SK-N-SH treated with all-trans-retinoic acid at 6 μM for 48 hours (cell line): ENCODE measurements around the gene SIRPA.

Experiments used
- BACH2 ChIP-seq: fragments of 250-450 bp; sonication (Bioruptor Pico); IDR thresholded peaks from 2 replicates; pipeline ENCODE4 v1.9.0; 2021; ENCODE audit warnings: mild to moderate bottlenecking, borderline replicate concordance
- GLIS3 ChIP-seq: fragments of 250-450 bp; sonication (Bioruptor Pico); IDR thresholded peaks from 2 replicates; pipeline ENCODE4 v1.5.0; 2020; ENCODE audit warnings: mild to moderate bottlenecking, moderate library complexity
- OSR1 ChIP-seq: fragments of 250-450 bp; sonication (Bioruptor Pico); IDR thresholded peaks from 2 replicates; pipeline ENCODE4 v1.8.0; 2022; ENCODE audit warnings: moderate library complexity, mild to moderate bottlenecking, inconsistent platforms
- RARB ChIP-seq: fragments of 250-450 bp; sonication (Bioruptor Pico); IDR thresholded peaks from 2 replicates; pipeline ENCODE4 v1.8.0; 2021; ENCODE audit warnings: mild to moderate bottlenecking, moderate library complexity
- TCF4 ChIP-seq: fragments of 250-450 bp; sonication (Bioruptor Pico); IDR thresholded peaks from 2 replicates; pipeline ENCODE4 v1.8.0; 2021; ENCODE audit warnings: mild to moderate bottlenecking, moderate library complexity, borderline replicate concordance
- TOX ChIP-seq: fragments of 250-450 bp; sonication (Bioruptor Pico); IDR thresholded peaks from 2 replicates; pipeline ENCODE4 v1.8.0; 2021; ENCODE audit warnings: mild to moderate bottlenecking, moderate library complexity, borderline replicate concordance
- TSHZ2 ChIP-seq: fragments of 250-450 bp; sonication (Bioruptor Pico); IDR thresholded peaks from 2 replicates; pipeline ENCODE4 v1.5.0; 2020; ENCODE audit warnings: mild to moderate bottlenecking, moderate library complexity
- ZC3H10 ChIP-seq: fragments of 250-450 bp; sonication (Bioruptor Pico); IDR thresholded peaks from 2 replicates; pipeline ENCODE4 v1.5.1; 2021; ENCODE audit warnings: mild to moderate bottlenecking, moderate library complexity
- ZNF565 ChIP-seq: fragments of 450-650 bp; formaldehyde crosslinking; conservative IDR thresholded peaks from 2 replicates; pipeline ENCODE4 v1.5.0; 2020; ENCODE audit warnings: low read depth, mild to moderate bottlenecking, moderate library complexity
- ZNF70 ChIP-seq: fragments of 450-650 bp; formaldehyde crosslinking; IDR thresholded peaks from 2 replicates; pipeline ENCODE4 v1.5.0; 2020; ENCODE audit warnings: mild to moderate bottlenecking, moderate library complexity

- TF ChIP-seq RARB (CRISPR knock-in tag) (no peak), OSR1 (CRISPR knock-in tag) (no peak), TSHZ2 (CRISPR knock-in tag) (no peak), BACH2 (CRISPR knock-in tag) (no peak), TOX (CRISPR knock-in tag) (no peak), GLIS3 (no peak), ZC3H10 (CRISPR knock-in tag) (no peak), ZNF70 (no peak), ZNF565 (no peak), TCF4 (CRISPR knock-in tag) (no peak)
These were observed 25.6 kb downstream of the SIRPA start for GRCh38 chr20:1920826-1921225.
